ENCODE measurements around the gene KEL.

KEL gene

GRCh38 chr7:142964502-142965246 lies 2.5 kb upstream of the KEL start:
- ChIA-PET POLR2A (no interaction called here), CTCF (interaction anchor here (0.6 kb wide), 1 partner anchor 21 kb away, joined by 3 read pairs; no protein-coding TSS in a partner anchor)
- TF ChIP-seq SUZ12 (IDR thresholded peaks at IDR 0.05) (no peak), TARDBP (IDR thresholded peaks at IDR 0.05) (no peak), LEF1 (IDR thresholded peaks at IDR 0.05; ENCODE audit: borderline replicate concordance) (no peak), FOXK2 (IDR thresholded peaks at IDR 0.05) (no peak), HDGF (IDR thresholded peaks at IDR 0.05; ENCODE audit: borderline replicate concordance) (no peak), FOXM1 (IDR thresholded peaks at IDR 0.05; ENCODE audit: borderline replicate concordance) (no peak), ZNF384 (IDR thresholded peaks at IDR 0.05) (no peak), BHLHE40 (IDR thresholded peaks at IDR 0.05; ENCODE audit: borderline replicate concordance) (no peak), NFRKB (IDR thresholded peaks at IDR 0.05) (no peak), ELF4 (IDR thresholded peaks at IDR 0.05) (no peak), ARNT (IDR thresholded peaks at IDR 0.05) (no peak), PKNOX1 (IDR thresholded peaks at IDR 0.05) (no peak), FOXA1 (IDR thresholded peaks at IDR 0.05) (no peak), CTBP1 (IDR thresholded peaks at IDR 0.05; ENCODE audit: borderline replicate concordance) (no peak), SP1 (IDR thresholded peaks at IDR 0.05) (no peak), L3MBTL2 (conservative IDR thresholded peaks at IDR 0.05) (no peak)
- DNase-seq (ENCODE audit: extremely low spot score), result no peak

GRCh38 chr7:142963993-142964392 lies 1.8 kb upstream of the KEL start:
- TF ChIP-seq FOXK2 (IDR thresholded peaks at IDR 0.05) (no peak), CTBP1 (IDR thresholded peaks at IDR 0.05; ENCODE audit: borderline replicate concordance) (no peak), ARNT (IDR thresholded peaks at IDR 0.05) (no peak), LEF1 (IDR thresholded peaks at IDR 0.05; ENCODE audit: borderline replicate concordance) (no peak), TARDBP (IDR thresholded peaks at IDR 0.05) (no peak), SP1 (IDR thresholded peaks at IDR 0.05) (no peak)
- ChIA-PET POLR2A (no interaction called here), CTCF (no interaction called here)
- no peak for DNase-seq (ENCODE audit: extremely low spot score)

GRCh38 chr7:142962991-142963390 lies 828 bp upstream of the KEL start:
- CTCF ChIA-PET, result no interaction called here
- no peak for DNase-seq (ENCODE audit: extremely low spot score)
- TF ChIP-seq ARNT (IDR thresholded peaks at IDR 0.05) (no peak), LEF1 (IDR thresholded peaks at IDR 0.05; ENCODE audit: borderline replicate concordance) (no peak), BHLHE40 (IDR thresholded peaks at IDR 0.05; ENCODE audit: borderline replicate concordance) (no peak), FOXA1 (IDR thresholded peaks at IDR 0.05) (no peak), FOXK2 (IDR thresholded peaks at IDR 0.05) (no peak), L3MBTL2 (conservative IDR thresholded peaks at IDR 0.05) (no peak), HDGF (IDR thresholded peaks at IDR 0.05; ENCODE audit: borderline replicate concordance) (no peak), NFRKB (IDR thresholded peaks at IDR 0.05) (no peak), TARDBP (IDR thresholded peaks at IDR 0.05) (no peak), CTBP1 (IDR thresholded peaks at IDR 0.05; ENCODE audit: borderline replicate concordance) (no peak), FOXM1 (IDR thresholded peaks at IDR 0.05; ENCODE audit: borderline replicate concordance) (no peak), PKNOX1 (IDR thresholded peaks at IDR 0.05) (no peak), SUZ12 (IDR thresholded peaks at IDR 0.05) (no peak), ZNF384 (IDR thresholded peaks at IDR 0.05) (no peak), ELF4 (IDR thresholded peaks at IDR 0.05) (no peak), SP1 (IDR thresholded peaks at IDR 0.05) (no peak)
- POLR2A ChIA-PET, result no interaction called here

GRCh38 chr7:142961595-142961972 lies 579 bp downstream of the KEL start:
- TF ChIP-seq L3MBTL2 (conservative IDR thresholded peaks at IDR 0.05) (no peak), PKNOX1 (IDR thresholded peaks at IDR 0.05) (no peak), FOXK2 (IDR thresholded peaks at IDR 0.05) (no peak), SP1 (IDR thresholded peaks at IDR 0.05) (no peak), ELF4 (IDR thresholded peaks at IDR 0.05) (no peak), ARNT (IDR thresholded peaks at IDR 0.05) (no peak), FOXA1 (IDR thresholded peaks at IDR 0.05) (no peak), SUZ12 (IDR thresholded peaks at IDR 0.05) (no peak), TARDBP (IDR thresholded peaks at IDR 0.05) (no peak), FOXM1 (IDR thresholded peaks at IDR 0.05; ENCODE audit: borderline replicate concordance) (no peak), HDGF (IDR thresholded peaks at IDR 0.05; ENCODE audit: borderline replicate concordance) (no peak), CTBP1 (IDR thresholded peaks at IDR 0.05; ENCODE audit: borderline replicate concordance) (no peak), NFRKB (IDR thresholded peaks at IDR 0.05) (no peak)
- ChIA-PET CTCF (no interaction called here), POLR2A (no interaction called here)
- no peak for DNase-seq (ENCODE audit: extremely low spot score)

GRCh38 chr7:142960955-142961512 lies 1.1 kb downstream of the KEL start:
- no peak for DNase-seq (ENCODE audit: extremely low spot score)
- ChIA-PET CTCF (no interaction called here), POLR2A (no interaction called here)

More at GRCh38 chr7:142960955-142961512, 1.1 kb downstream of the KEL start:
- TF ChIP-seq PKNOX1 (IDR thresholded peaks at IDR 0.05), result no peak
- TF ChIP-seq LEF1 (IDR thresholded peaks at IDR 0.05; ENCODE audit: borderline replicate concordance), result no peak
- no peak for TF ChIP-seq L3MBTL2 (conservative IDR thresholded peaks at IDR 0.05)
- no peak for TF ChIP-seq CTBP1 (IDR thresholded peaks at IDR 0.05; ENCODE audit: borderline replicate concordance)
- no peak for TF ChIP-seq FOXK2 (IDR thresholded peaks at IDR 0.05)
- no peak for TF ChIP-seq HDGF (IDR thresholded peaks at IDR 0.05; ENCODE audit: borderline replicate concordance)
- no peak for TF ChIP-seq SP1 (IDR thresholded peaks at IDR 0.05)
- TF ChIP-seq ELF4 (IDR thresholded peaks at IDR 0.05), result no peak
- no peak for TF ChIP-seq FOXM1 (IDR thresholded peaks at IDR 0.05; ENCODE audit: borderline replicate concordance)
- no peak for TF ChIP-seq ARNT (IDR thresholded peaks at IDR 0.05)
- TF ChIP-seq BHLHE40 (IDR thresholded peaks at IDR 0.05; ENCODE audit: borderline replicate concordance), result no peak
- TF ChIP-seq TARDBP (IDR thresholded peaks at IDR 0.05), result no peak
- no peak for TF ChIP-seq SUZ12 (IDR thresholded peaks at IDR 0.05)
- no peak for TF ChIP-seq ZNF384 (IDR thresholded peaks at IDR 0.05)
- TF ChIP-seq NFRKB (IDR thresholded peaks at IDR 0.05), result no peak
- no peak for TF ChIP-seq FOXA1 (IDR thresholded peaks at IDR 0.05)
